Measurements from ENCODE around the gene CCDC33. TPM values are rescaled to one million over a fixed set of nuclear protein-coding genes. Genes with fewer than 3 reads are reported as not detected.

The CCDC33 gene
- total and polyA plus RNA-seq, 2 donors (not counting 1 experiment from before 2014, with no cell fraction given), result not detected

DNA sequence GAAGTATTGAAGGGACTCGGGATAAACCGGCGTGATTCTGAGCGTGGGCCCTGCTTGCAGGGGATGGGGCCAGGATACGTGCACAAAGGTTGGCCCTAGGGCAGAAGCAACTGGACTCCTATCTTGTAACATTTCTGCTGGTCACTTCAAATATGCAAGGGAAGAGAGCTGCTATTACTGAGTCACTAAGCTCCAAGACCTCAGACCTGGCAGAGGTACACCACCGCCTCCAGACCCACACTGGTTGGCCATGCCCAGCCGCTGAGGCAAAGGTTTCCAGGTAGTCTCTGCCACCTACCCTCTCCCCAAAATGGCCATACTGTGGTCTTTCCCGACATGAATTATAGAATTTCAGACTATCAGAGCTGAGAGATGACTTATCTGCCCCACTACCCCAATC, 20.2 kb upstream of the CCDC33 start:
- ATAC-seq (ENCODE audit: low read depth), result no peak
- TF ChIP-seq, protein P1, sequence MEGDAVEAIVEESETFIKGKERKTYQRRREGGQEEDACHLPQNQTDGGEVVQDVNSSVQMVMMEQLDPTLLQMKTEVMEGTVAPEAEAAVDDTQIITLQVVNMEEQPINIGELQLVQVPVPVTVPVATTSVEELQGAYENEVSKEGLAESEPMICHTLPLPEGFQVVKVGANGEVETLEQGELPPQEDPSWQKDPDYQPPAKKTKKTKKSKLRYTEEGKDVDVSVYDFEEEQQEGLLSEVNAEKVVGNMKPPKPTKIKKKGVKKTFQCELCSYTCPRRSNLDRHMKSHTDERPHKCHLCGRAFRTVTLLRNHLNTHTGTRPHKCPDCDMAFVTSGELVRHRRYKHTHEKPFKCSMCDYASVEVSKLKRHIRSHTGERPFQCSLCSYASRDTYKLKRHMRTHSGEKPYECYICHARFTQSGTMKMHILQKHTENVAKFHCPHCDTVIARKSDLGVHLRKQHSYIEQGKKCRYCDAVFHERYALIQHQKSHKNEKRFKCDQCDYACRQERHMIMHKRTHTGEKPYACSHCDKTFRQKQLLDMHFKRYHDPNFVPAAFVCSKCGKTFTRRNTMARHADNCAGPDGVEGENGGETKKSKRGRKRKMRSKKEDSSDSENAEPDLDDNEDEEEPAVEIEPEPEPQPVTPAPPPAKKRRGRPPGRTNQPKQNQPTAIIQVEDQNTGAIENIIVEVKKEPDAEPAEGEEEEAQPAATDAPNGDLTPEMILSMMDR (IDR thresholded peaks at IDR 0.05), result no peak
- no peak for TF ChIP-seq EZH2 (IDR thresholded peaks at IDR 0.05; ENCODE audit: borderline replicate concordance, insufficient read depth, low read depth, low read length, poor library complexity, severe bottlenecking)
- Histone ChIP-seq H3K4me2 (replicated peaks; ENCODE audit: low read depth, low read length, poor library complexity, severe bottlenecking) (no peak overlapping the region), H3K9ac (ENCODE audit: low read length) (no peak overlapping the region), H3K79me2 (ENCODE audit: control insufficient read depth, insufficient read depth, low read length) (no peaks in the 10 kb centered on the region), H4K20me1 (ENCODE audit: control insufficient read depth, insufficient read depth, low read length, poor library complexity, severe bottlenecking) (no peaks in the 10 kb centered on the region), H3K4me1 (ENCODE audit: control insufficient read depth in 2 of 2, insufficient read depth in 2 of 2, low read length in 2 of 2) (no peaks in the 10 kb centered on the region), H3K27me3 (replicated peaks in 1 of 4; ENCODE audit: control extremely low read depth in 1 of 4, control insufficient read depth in 3 of 4, insufficient read depth in 4 of 4, low read length in 3 of 4) (peaks cover 0 to 3% (median 0%) of the 10 kb centered on the region in 4 experiments), H3K4me3 (ENCODE audit: control extremely low read depth in 1 of 5, extremely low read depth in 1 of 5, insufficient read depth in 1 of 5, low read depth in 2 of 5, low read length in 4 of 5) (no peak overlapping the region), H2AFZ (ENCODE audit: insufficient read depth, low read depth, low read length, poor library complexity, severe bottlenecking) (no peak overlapping the region), H3K9me3 (ENCODE audit: control extremely low read depth in 1 of 3, control insufficient read depth in 2 of 3, insufficient read depth in 1 of 3, low read length in 2 of 3) (peaks cover 0 to 1% (median 0%) of the 10 kb centered on the region in 3 donors), H3K36me3 (replicated peaks in 1 of 2; ENCODE audit: control extremely low read depth in 1 of 2, control insufficient read depth in 1 of 2, extremely low read depth in 1 of 2, insufficient read depth in 2 of 2, low read length in 1 of 2) (no peaks in the 10 kb centered on the region), H3K27ac (ENCODE audit: low read length in 2 of 2) (no peak overlapping the region)
- Mint-ChIP-seq H3K27ac (no peak overlapping the region), H3K4me1 (no peaks in the 10 kb centered on the region), H3K27me3 (peaks cover 31% of the 10 kb centered on the region), H3K4me3 (no peak overlapping the region), H3K9me3 (ENCODE audit: insufficient read depth) (no peaks in the 10 kb centered on the region)
- ChIA-PET CTCF (no interaction called here), POLR2A (no interaction called here)
- intact Hi-C loops (cut with micrococcal nuclease), result no loop called here
- WGBS (ENCODE audit: insufficient coverage), result 94% methylated on average over 5 of the region's 8 CpGs
- DNase-seq, result no peak

DNA sequence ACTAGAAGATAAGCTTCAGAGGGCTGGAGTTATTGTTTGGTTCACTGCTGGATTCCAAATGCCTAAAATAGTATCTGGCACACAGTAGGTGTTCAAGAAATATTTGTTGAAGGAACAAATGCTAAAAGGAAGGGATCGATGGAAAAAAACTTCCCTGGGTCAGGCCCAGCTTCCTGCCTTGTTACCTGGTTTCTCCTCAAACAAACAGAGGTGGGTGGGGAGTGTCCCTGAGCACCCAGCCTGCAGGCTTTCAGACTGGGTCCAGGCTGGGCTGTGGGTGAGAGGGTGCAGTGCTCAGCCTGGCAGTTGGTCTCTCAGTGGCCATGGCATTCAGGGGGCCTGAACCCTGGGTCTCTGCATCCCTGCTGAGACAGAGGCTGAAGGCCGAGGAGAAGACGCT, 19.2 kb upstream of the CCDC33 start:
- Histone ChIP-seq H3K4me3 (ENCODE audit: control extremely low read depth in 1 of 5, extremely low read depth in 1 of 5, insufficient read depth in 1 of 5, low read depth in 2 of 5, low read length in 4 of 5) (no peak overlapping the region), H3K36me3 (replicated peaks in 1 of 2; ENCODE audit: control extremely low read depth in 1 of 2, control insufficient read depth in 1 of 2, extremely low read depth in 1 of 2, insufficient read depth in 2 of 2, low read length in 1 of 2) (no peaks in the 10 kb centered on the region), H3K4me2 (replicated peaks; ENCODE audit: low read depth, low read length, poor library complexity, severe bottlenecking) (no peak overlapping the region), H3K9ac (ENCODE audit: low read length) (no peak overlapping the region), H3K27me3 (replicated peaks in 1 of 4; ENCODE audit: control extremely low read depth in 1 of 4, control insufficient read depth in 3 of 4, insufficient read depth in 4 of 4, low read length in 3 of 4) (peaks cover 0 to 3% (median 1%) of the 10 kb centered on the region in 4 experiments), H3K27ac (ENCODE audit: low read length in 2 of 2) (no peak overlapping the region), H3K79me2 (ENCODE audit: control insufficient read depth, insufficient read depth, low read length) (no peaks in the 10 kb centered on the region), H3K4me1 (ENCODE audit: control insufficient read depth in 2 of 2, insufficient read depth in 2 of 2, low read length in 2 of 2) (no peaks in the 10 kb centered on the region), H3K9me3 (ENCODE audit: control extremely low read depth in 1 of 3, control insufficient read depth in 2 of 3, insufficient read depth in 1 of 3, low read length in 2 of 3) (no peaks in the 10 kb centered on the region), H2AFZ (ENCODE audit: insufficient read depth, low read depth, low read length, poor library complexity, severe bottlenecking) (no peak overlapping the region), H4K20me1 (ENCODE audit: control insufficient read depth, insufficient read depth, low read length, poor library complexity, severe bottlenecking) (no peaks in the 10 kb centered on the region)
- 96% methylated on average over 3 of the region's 3 CpGs for WGBS (ENCODE audit: insufficient coverage)
- no peak overlapping the region for H3K4me3 Mint-ChIP-seq
- no peaks in the 10 kb centered on the region for H3K4me1 Mint-ChIP-seq
- H3K9me3 Mint-ChIP-seq (ENCODE audit: insufficient read depth), result no peaks in the 10 kb centered on the region
- ATAC-seq (ENCODE audit: low read depth) (no peak), DNase-seq (no peak)
- H3K27ac Mint-ChIP-seq, result no peak overlapping the region
- peaks cover 25% of the 10 kb centered on the region for H3K27me3 Mint-ChIP-seq
- ChIA-PET POLR2A (no interaction called here), CTCF (no interaction called here)
- intact Hi-C loops (cut with micrococcal nuclease), result no loop called here
- TF ChIP-seq, protein P1 (IDR thresholded peaks at IDR 0.05), result no peak
- no peak for TF ChIP-seq EZH2 (IDR thresholded peaks at IDR 0.05; ENCODE audit: borderline replicate concordance, insufficient read depth, low read depth, low read length, poor library complexity, severe bottlenecking)
